ENCODE data around the gene UBE2E2.

DNA sequence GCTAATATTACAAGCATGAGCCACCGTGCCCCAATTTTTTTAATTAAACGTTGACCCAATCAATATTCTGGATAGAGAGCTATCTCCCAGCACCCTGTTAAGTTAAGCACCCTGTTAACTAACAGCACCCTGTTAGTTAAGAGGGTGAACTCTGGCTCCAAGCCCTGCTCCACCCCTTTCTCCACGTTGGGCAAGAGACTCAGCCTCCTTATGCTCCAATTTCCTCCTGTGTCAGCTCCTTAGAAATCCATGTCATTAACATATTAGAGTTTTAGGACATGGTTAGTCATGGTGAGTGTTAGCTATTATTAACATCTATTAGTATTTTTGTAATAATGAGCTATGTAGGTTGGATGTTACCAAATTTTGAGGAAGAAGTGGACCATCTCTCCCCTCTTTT lies 385.4 kb downstream of the UBE2E2 start:
- TF ChIP-seq POLR2AphosphoS5 (IDR thresholded peaks at IDR 0.05; ENCODE audit: low read depth, low read length) (no peak), POLR2A (IDR thresholded peaks at IDR 0.05; ENCODE audit: low read depth, low read length) (no peak)
